HL-60 (cell line): ENCODE results near the gene NARS2.

Experiments used
- GABPA ChIP-seq: IDR thresholded peaks from 2 replicates; pipeline ENCODE4 v1.6.1; 2012; ENCODE audit warnings: low read depth
- POLR2AphosphoS5 ChIP-seq: IDR thresholded peaks from 2 replicates; pipeline ENCODE4 v1.6.1; 2012; ENCODE audit warnings: low read depth
- SPI1 ChIP-seq: IDR thresholded peaks from 2 replicates; pipeline ENCODE4 v1.6.1; 2012; ENCODE audit warnings: low read depth, mild to moderate bottlenecking, borderline replicate concordance
- TF ChIP-seq, protein P1 (sequence below): IDR thresholded peaks from one replicate; pipeline ENCODE4 v1.5.1; 2011; ENCODE audit warnings: low read length, control low read depth, inconsistent platforms; ENCODE audit not compliant: insufficient read depth
- TF ChIP-seq, protein P2 (sequence below): IDR thresholded peaks from 2 replicates; pipeline ENCODE4 v1.6.1; 2012; ENCODE audit warnings: low read depth; ENCODE audit not compliant: insufficient replicate concordance

DNA sequence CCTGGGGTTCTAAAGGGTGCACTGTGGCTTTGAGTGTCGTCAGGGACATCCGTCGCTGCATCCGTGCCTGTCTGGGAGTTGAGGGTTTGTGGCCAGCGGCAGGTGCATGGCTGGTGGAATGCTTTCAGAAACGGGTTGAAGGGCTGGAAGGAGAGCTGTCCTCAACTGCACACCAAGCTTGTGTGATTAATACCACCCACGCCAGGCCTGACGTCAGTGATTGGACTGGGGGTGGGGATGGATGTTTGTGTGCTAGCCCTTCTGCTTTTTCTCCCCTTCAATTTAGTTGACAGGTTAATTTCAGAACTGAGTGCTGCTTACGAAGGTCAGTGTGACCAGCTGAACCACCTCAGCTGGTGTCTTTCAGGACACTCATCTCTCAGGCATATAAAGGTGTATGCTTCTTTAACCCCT is 153.9 kb downstream of the NARS2 start:
- TF ChIP-seq, protein P1, sequence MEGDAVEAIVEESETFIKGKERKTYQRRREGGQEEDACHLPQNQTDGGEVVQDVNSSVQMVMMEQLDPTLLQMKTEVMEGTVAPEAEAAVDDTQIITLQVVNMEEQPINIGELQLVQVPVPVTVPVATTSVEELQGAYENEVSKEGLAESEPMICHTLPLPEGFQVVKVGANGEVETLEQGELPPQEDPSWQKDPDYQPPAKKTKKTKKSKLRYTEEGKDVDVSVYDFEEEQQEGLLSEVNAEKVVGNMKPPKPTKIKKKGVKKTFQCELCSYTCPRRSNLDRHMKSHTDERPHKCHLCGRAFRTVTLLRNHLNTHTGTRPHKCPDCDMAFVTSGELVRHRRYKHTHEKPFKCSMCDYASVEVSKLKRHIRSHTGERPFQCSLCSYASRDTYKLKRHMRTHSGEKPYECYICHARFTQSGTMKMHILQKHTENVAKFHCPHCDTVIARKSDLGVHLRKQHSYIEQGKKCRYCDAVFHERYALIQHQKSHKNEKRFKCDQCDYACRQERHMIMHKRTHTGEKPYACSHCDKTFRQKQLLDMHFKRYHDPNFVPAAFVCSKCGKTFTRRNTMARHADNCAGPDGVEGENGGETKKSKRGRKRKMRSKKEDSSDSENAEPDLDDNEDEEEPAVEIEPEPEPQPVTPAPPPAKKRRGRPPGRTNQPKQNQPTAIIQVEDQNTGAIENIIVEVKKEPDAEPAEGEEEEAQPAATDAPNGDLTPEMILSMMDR = no peak
- TF ChIP-seq GABPA (no peak), SPI1 (peak; percentile 11; the same call in 1 of the 2 replicates), POLR2AphosphoS5 (no peak)
- TF ChIP-seq, protein P2, sequence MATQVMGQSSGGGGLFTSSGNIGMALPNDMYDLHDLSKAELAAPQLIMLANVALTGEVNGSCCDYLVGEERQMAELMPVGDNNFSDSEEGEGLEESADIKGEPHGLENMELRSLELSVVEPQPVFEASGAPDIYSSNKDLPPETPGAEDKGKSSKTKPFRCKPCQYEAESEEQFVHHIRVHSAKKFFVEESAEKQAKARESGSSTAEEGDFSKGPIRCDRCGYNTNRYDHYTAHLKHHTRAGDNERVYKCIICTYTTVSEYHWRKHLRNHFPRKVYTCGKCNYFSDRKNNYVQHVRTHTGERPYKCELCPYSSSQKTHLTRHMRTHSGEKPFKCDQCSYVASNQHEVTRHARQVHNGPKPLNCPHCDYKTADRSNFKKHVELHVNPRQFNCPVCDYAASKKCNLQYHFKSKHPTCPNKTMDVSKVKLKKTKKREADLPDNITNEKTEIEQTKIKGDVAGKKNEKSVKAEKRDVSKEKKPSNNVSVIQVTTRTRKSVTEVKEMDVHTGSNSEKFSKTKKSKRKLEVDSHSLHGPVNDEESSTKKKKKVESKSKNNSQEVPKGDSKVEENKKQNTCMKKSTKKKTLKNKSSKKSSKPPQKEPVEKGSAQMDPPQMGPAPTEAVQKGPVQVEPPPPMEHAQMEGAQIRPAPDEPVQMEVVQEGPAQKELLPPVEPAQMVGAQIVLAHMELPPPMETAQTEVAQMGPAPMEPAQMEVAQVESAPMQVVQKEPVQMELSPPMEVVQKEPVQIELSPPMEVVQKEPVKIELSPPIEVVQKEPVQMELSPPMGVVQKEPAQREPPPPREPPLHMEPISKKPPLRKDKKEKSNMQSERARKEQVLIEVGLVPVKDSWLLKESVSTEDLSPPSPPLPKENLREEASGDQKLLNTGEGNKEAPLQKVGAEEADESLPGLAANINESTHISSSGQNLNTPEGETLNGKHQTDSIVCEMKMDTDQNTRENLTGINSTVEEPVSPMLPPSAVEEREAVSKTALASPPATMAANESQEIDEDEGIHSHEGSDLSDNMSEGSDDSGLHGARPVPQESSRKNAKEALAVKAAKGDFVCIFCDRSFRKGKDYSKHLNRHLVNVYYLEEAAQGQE = no peak
